Measurements from ENCODE around the gene GNAL. TPM values are rescaled to one million over a fixed set of nuclear protein-coding genes. Genes with fewer than 3 reads are reported as not detected.

Gene GNAL
- total RNA-seq, 1 donor from 2014 or later, result 26.8 TPM

- Mint-ChIP-seq H3K27ac (peak overlapping the region; percentile 61), H3K27me3 (ENCODE audit: insufficient read depth, low read depth) (peaks cover 7% of the 10 kb centered on the region), H3K36me3 (no peaks in the 10 kb centered on the region), H3K4me3 (peak overlapping the region; percentile 51), H3K4me1 (peaks cover 39% of the 10 kb centered on the region), H3K9me3 (no peaks in the 10 kb centered on the region)
- Histone ChIP-seq H3K79me2 (ENCODE audit: low read depth) (peaks cover 25% of the 10 kb centered on the region), H3F3A (ENCODE audit: low read depth) (peaks cover 12% of the 10 kb centered on the region), H3K36me3 (no peaks in the 10 kb centered on the region), H3K4me2 (peak overlapping the region; percentile 50), H3K9ac (no peak overlapping the region), H4K20me1 (ENCODE audit: low read depth) (peaks cover 15% of the 10 kb centered on the region), H2AFZ (replicated peaks) (no peak overlapping the region), H3K4me1 (peaks cover 19% of the 10 kb centered on the region), H3K4me3 (peak overlapping the region; percentile 3), H3K9me3 (ENCODE audit: low read depth) (no peaks in the 10 kb centered on the region), H3K27ac (peak overlapping the region; percentile 60), H3K27me3 (no peaks in the 10 kb centered on the region)
- TF ChIP-seq CTCF (IDR thresholded peaks at IDR 0.05), result no peak
- TF ChIP-seq EZH2phosphoT487 (IDR thresholded peaks at IDR 0.05), result no peak
- TF ChIP-seq EZH2 (IDR thresholded peaks at IDR 0.05), result no peak
- peak; percentile 73 for DNase-seq (ENCODE audit: low spot score)
Observed at GRCh38 chr18:11857177-11857887, 168.3 kb downstream of the GNAL start.

GRCh38 chr18:11859282-11859830, 170.3 kb downstream of the GNAL start:
- no peak overlapping the region for H3K4me3 Mint-ChIP-seq
- TF ChIP-seq EZH2phosphoT487 (IDR thresholded peaks at IDR 0.05) (no peak), CTCF (IDR thresholded peaks at IDR 0.05) (no peak), EZH2 (IDR thresholded peaks at IDR 0.05) (no peak)
- H3K4me3 ChIP-seq, result no peak overlapping the region

GRCh38 chr18:11859903-11860407, 170.9 kb downstream of the GNAL start:
- Histone ChIP-seq H2AFZ (replicated peaks) (no peak overlapping the region), H3K9ac (no peak overlapping the region), H3F3A (ENCODE audit: low read depth) (peaks cover 6% of the 10 kb centered on the region), H3K27ac (no peak overlapping the region), H3K4me3 (no peak overlapping the region), H4K20me1 (ENCODE audit: low read depth) (no peaks in the 10 kb centered on the region), H3K4me1 (peaks cover 11% of the 10 kb centered on the region), H3K36me3 (no peaks in the 10 kb centered on the region), H3K79me2 (ENCODE audit: low read depth) (no peaks in the 10 kb centered on the region), H3K9me3 (ENCODE audit: low read depth) (no peaks in the 10 kb centered on the region), H3K4me2 (no peak overlapping the region), H3K27me3 (no peaks in the 10 kb centered on the region)
- Mint-ChIP-seq H3K9me3 (no peaks in the 10 kb centered on the region), H3K27ac (no peak overlapping the region), H3K27me3 (ENCODE audit: insufficient read depth, low read depth) (peaks cover 6% of the 10 kb centered on the region), H3K4me1 (peaks cover 26% of the 10 kb centered on the region), H3K4me3 (no peak overlapping the region), H3K36me3 (no peaks in the 10 kb centered on the region)
- TF ChIP-seq EZH2 (IDR thresholded peaks at IDR 0.05) (no peak), EZH2phosphoT487 (IDR thresholded peaks at IDR 0.05) (no peak), CTCF (IDR thresholded peaks at IDR 0.05) (no peak)
- DNase-seq (ENCODE audit: low spot score), result no peak

More at GRCh38 chr18:11859282-11859830, 170.3 kb downstream of the GNAL start:
- no peaks in the 10 kb centered on the region for H3K9me3 Mint-ChIP-seq
- no peak overlapping the region for H3K27ac ChIP-seq
- H3K4me1 ChIP-seq, result peaks cover 11% of the 10 kb centered on the region
- H3K79me2 ChIP-seq (ENCODE audit: low read depth), result peaks cover 5% of the 10 kb centered on the region
- H3K36me3 ChIP-seq, result no peaks in the 10 kb centered on the region
- H3K4me2 ChIP-seq, result no peak overlapping the region
- peaks cover 26% of the 10 kb centered on the region for H3K4me1 Mint-ChIP-seq
- H3K27ac Mint-ChIP-seq, result peak overlapping the region; percentile 66
- H3K9me3 ChIP-seq (ENCODE audit: low read depth), result no peaks in the 10 kb centered on the region
- no peaks in the 10 kb centered on the region for H3K36me3 Mint-ChIP-seq
- no peak overlapping the region for H2AFZ ChIP-seq (replicated peaks)
- DNase-seq (ENCODE audit: low spot score), result no peak
- no peak overlapping the region for H3K9ac ChIP-seq
- no peaks in the 10 kb centered on the region for H4K20me1 ChIP-seq (ENCODE audit: low read depth)
- no peaks in the 10 kb centered on the region for H3K27me3 ChIP-seq
- peaks cover 6% of the 10 kb centered on the region for H3K27me3 Mint-ChIP-seq (ENCODE audit: insufficient read depth, low read depth)
- peaks cover 10% of the 10 kb centered on the region for H3F3A ChIP-seq (ENCODE audit: low read depth)

Measured in neural progenitor cell (in vitro differentiated cells).